Measurements from ENCODE around the gene FRK. TPM values are rescaled to one million over a fixed set of nuclear protein-coding genes. Genes with fewer than 3 reads are reported as not detected.

Gene FRK
- 10 to 100 TPM; 16.0 to 20.0 TPM for total RNA-seq

DNA sequence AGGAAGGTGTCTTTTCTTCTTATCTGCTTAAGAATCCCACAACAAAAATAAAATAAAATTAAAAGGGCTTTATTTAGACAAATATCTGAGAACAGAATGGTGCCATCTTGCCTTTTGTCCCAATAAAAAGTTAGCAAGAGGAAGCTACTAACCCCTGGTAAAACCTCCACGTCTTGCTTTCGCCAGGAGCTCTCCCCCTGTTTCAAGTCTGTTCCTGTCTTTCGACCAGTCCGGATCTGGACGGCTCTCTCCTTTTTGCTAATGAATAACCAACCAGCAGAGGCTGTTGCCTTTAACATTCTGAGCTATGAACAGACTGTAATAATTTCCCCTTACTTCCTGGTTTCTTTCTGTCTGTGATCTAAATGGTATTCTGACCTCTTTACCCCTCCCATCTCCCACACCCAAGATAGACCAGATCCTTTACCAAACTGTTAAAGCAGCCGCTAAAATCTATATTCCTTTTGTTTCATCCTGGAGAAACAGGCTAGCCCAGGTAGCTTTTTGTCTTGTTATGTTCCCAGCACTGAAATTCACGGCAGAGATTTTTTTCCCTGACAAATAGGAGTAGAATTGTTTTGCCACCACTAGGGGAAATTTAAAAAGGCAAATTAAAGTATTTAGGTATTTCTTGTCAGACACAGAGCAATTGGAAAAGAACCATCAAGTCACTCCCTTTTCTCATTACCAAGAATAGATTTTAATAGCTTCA lies at the start of gene FRK:
FRK (minus strand) TSS at position 320 of the 712 bp plus-strand sequence. CDS start 580 bp downstream, outside the sequence.
- TF ChIP-seq CTCF (IDR thresholded peaks at IDR 0.05): peak; percentile 61
- no peaks in the 10 kb centered on the region for H3K9me3 ChIP-seq
- DNase-seq (ENCODE audit: low spot score) (no peak), ATAC-seq (ENCODE audit: insufficient number of reproducible peaks, low FRiP score, low read depth) (peak; percentile 60)
- peak within 1 kb of the TSS; percentile 76 to 89 for H3K27ac ChIP-seq
- H3K4me1 ChIP-seq (ENCODE audit: control insufficient read depth in 1 of 2, low read depth in 2 of 2): peaks cover 8 to 15% of the 10 kb centered on the region in 2 donors
- no peaks in the 10 kb centered on the region for H3K27me3 ChIP-seq (replicated peaks; ENCODE audit: insufficient read depth)
- H3K4me3 ChIP-seq: peak within 1 kb of the TSS; percentile 78
- H3K36me3 ChIP-seq: no peaks in the 10 kb centered on the region

GRCh38 chr6:116108836-116109235 lies 48.1 kb upstream of the FRK start:
- no peak for TF ChIP-seq CTCF (IDR thresholded peaks at IDR 0.05)
- H3K36me3 ChIP-seq: peaks cover 27% of the 10 kb centered on the region
- ATAC-seq (ENCODE audit: insufficient number of reproducible peaks, low FRiP score, low read depth): no peak

GRCh38 chr6:116106146-116106545 lies 45.5 kb upstream of the FRK start:
- no peaks in the 10 kb centered on the region for H3K9me3 ChIP-seq
- peaks cover 19% of the 10 kb centered on the region for H3K36me3 ChIP-seq
- no peak for DNase-seq (ENCODE audit: low spot score)
- H3K27me3 ChIP-seq (replicated peaks; ENCODE audit: insufficient read depth): no peaks in the 10 kb centered on the region
- no peak overlapping the region for H3K27ac ChIP-seq
- ATAC-seq (ENCODE audit: insufficient number of reproducible peaks, low FRiP score, low read depth): no peak
- H3K4me3 ChIP-seq: no peak overlapping the region
- no peak for TF ChIP-seq CTCF (IDR thresholded peaks at IDR 0.05)
- H3K4me1 ChIP-seq (ENCODE audit: control insufficient read depth in 1 of 2, low read depth in 2 of 2): peaks cover 43 to 56% of the 10 kb centered on the region in 2 donors

More at GRCh38 chr6:116108836-116109235, 48.1 kb upstream of the FRK start:
- Histone ChIP-seq H3K9me3 (no peaks in the 10 kb centered on the region), H3K27me3 (replicated peaks; ENCODE audit: insufficient read depth) (no peaks in the 10 kb centered on the region), H3K4me1 (ENCODE audit: control insufficient read depth in 1 of 2, low read depth in 2 of 2) (peaks cover 22 to 32% of the 10 kb centered on the region in 2 donors), H3K4me3 (no peak overlapping the region), H3K27ac (no peak overlapping the region)
- no peak for DNase-seq (ENCODE audit: low spot score)

GRCh38 chr6:116105247-116105646 lies 44.6 kb upstream of the FRK start:
- H3K27ac ChIP-seq: no peak overlapping the region
- ATAC-seq (ENCODE audit: insufficient number of reproducible peaks, low FRiP score, low read depth) (no peak), DNase-seq (ENCODE audit: low spot score) (no peak)
- no peak overlapping the region for H3K4me3 ChIP-seq
- H3K36me3 ChIP-seq: peaks cover 12% of the 10 kb centered on the region
- H3K9me3 ChIP-seq: no peaks in the 10 kb centered on the region
- no peak for TF ChIP-seq CTCF (IDR thresholded peaks at IDR 0.05)
- H3K27me3 ChIP-seq (replicated peaks; ENCODE audit: insufficient read depth): no peaks in the 10 kb centered on the region
- peaks cover 43 to 57% of the 10 kb centered on the region in 2 donors for H3K4me1 ChIP-seq (ENCODE audit: control insufficient read depth in 1 of 2, low read depth in 2 of 2)

DNA sequence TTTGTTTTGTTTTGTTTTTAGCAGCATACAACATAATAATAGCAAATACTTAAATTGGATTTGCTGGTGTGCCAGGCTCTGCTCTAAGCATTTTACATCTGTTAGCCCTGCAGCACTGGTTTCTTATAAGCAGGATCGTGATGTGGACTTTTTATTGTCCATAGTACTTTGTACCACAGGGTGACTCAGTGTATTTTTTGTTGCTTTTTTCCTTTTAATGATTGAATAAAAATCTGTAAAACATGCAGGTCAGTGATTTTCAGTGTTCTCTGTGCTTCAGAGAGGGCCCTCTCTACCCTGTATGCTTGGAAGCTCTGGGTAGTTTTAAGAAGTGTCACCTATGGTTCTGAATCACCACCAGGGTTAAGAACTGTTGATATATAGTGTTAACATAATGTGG lies 43.9 kb upstream of the FRK start:
- H3K27ac ChIP-seq: no peak overlapping the region
- no peak for ATAC-seq (ENCODE audit: insufficient number of reproducible peaks, low FRiP score, low read depth)
- TF ChIP-seq CTCF (IDR thresholded peaks at IDR 0.05): no peak

More for the DNA sequence above, 43.9 kb upstream of the FRK start:
- Histone ChIP-seq H3K4me3 (no peak overlapping the region), H3K9me3 (no peaks in the 10 kb centered on the region), H3K27me3 (replicated peaks; ENCODE audit: insufficient read depth) (no peaks in the 10 kb centered on the region), H3K36me3 (peaks cover 11% of the 10 kb centered on the region), H3K4me1 (ENCODE audit: control insufficient read depth in 1 of 2, low read depth in 2 of 2) (peaks cover 48 to 63% of the 10 kb centered on the region in 2 donors)
- no peak for DNase-seq (ENCODE audit: low spot score)
